ENCODE measurements around the gene TRIP10. TPM values are rescaled to one million over a fixed set of nuclear protein-coding genes. Genes with fewer than 3 reads are reported as not detected.
A peak's percentile ranks its signal among the peaks of the same experiment; 100 is the strongest.

Gene TRIP10
- total and polyA plus RNA-seq, 2 of the 13 experiments (the other 11 are each of a cell fraction or from before 2014, with no cell fraction given), result 32.5 to 33.2 TPM

GRCh38 chr19:6753178-6754031 lies 13.9 kb downstream of the TRIP10 start (continued):
- peak; percentile 58; the same call in 1 of the 2 replicates for TF ChIP-seq FOXK1 (CRISPR knock-in tag; IDR thresholded peaks at IDR 0.05; ENCODE audit: borderline replicate concordance, low read depth)
- no peak for TF ChIP-seq ZNF280D (CRISPR knock-in tag; IDR thresholded peaks at IDR 0.05)
- no peak for TF ChIP-seq FOXO4 (CRISPR knock-in tag; conservative IDR thresholded peaks at IDR 0.05)
- TF ChIP-seq PAWR (CRISPR knock-in tag; IDR thresholded peaks at IDR 0.05; ENCODE audit: borderline replicate concordance), result no peak
- TF ChIP-seq ZNF350 (CRISPR knock-in tag; IDR thresholded peaks at IDR 0.05; ENCODE audit: borderline replicate concordance, low read depth), result peak; percentile 76; the same call in 1 of the 2 replicates
- peak; percentile 87 for TF ChIP-seq FOXP4 (CRISPR knock-in tag; IDR thresholded peaks at IDR 0.05)
- TF ChIP-seq ZNF576 (CRISPR knock-in tag; IDR thresholded peaks at IDR 0.05), result no peak
- peak; percentile 53; the same call in 1 of the 2 replicates for TF ChIP-seq ZMYM4 (CRISPR knock-in tag; IDR thresholded peaks at IDR 0.05)
- TF ChIP-seq ZNF276 (CRISPR knock-in tag; IDR thresholded peaks at IDR 0.05; ENCODE audit: low read depth), result peak; percentile 77; the same call in 1 of the 2 replicates

All from HepG2 (cell line).